C4-2B (cell line): Measurements from ENCODE around the gene TAS2R19.

Experiments used
- ZFX ChIP-seq: fragments of 450-650 bp; IDR thresholded peaks from 2 replicates; pipeline ENCODE4 v1.6.1; 2017
- TF ChIP-seq, protein P1 (sequence below): fragments of 450-650 bp; conservative IDR thresholded peaks from 2 replicates; pipeline ENCODE4 v1.5.1; 2017; ENCODE audit warnings: mild to moderate bottlenecking

DNA sequence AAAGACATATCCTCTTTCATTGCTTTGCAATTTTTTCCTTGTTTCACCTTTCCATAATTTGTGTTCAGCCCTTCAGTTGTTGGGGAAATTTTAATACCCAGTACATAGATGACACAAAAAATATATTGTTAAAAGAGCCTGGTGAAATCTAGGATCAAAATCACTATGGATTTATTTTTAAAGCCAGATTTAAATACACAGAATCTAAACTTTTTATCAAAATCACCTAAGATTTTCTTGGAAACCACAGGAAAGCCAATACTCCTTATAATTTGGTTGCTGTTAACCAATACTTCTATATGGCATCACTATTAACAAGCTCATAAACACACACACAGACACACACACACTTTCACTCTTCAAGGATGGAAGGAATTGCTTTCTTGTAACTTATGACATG, 24.2 kb downstream of the TAS2R19 start, which contains the start of gene TAS2R20:
- TF ChIP-seq, protein P1, sequence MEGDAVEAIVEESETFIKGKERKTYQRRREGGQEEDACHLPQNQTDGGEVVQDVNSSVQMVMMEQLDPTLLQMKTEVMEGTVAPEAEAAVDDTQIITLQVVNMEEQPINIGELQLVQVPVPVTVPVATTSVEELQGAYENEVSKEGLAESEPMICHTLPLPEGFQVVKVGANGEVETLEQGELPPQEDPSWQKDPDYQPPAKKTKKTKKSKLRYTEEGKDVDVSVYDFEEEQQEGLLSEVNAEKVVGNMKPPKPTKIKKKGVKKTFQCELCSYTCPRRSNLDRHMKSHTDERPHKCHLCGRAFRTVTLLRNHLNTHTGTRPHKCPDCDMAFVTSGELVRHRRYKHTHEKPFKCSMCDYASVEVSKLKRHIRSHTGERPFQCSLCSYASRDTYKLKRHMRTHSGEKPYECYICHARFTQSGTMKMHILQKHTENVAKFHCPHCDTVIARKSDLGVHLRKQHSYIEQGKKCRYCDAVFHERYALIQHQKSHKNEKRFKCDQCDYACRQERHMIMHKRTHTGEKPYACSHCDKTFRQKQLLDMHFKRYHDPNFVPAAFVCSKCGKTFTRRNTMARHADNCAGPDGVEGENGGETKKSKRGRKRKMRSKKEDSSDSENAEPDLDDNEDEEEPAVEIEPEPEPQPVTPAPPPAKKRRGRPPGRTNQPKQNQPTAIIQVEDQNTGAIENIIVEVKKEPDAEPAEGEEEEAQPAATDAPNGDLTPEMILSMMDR, result no peak
- TF ChIP-seq ZFX, result no peak
